Keratinocyte (primary cell): ENCODE data around the gene ICA1L.
"Not testable (repeated sequence)": the region's sequence is repeated elsewhere in the genome, so short reads cannot be mapped to it uniquely, and the experiment has no call there.

ENCODE experiments used
- CTCF ChIP-seq, 3 experiments: IDR thresholded peaks in 1 of 3; conservative IDR thresholded peaks in 1 of 3; optimal IDR thresholded peaks in 1 of 3; 2 replicates in 2 of 3; 3 replicates in 1 of 3; pipeline versions ENCODE3 to v1.5.1; 2011; ENCODE audit warnings: low read length in 3 of 3, mild to moderate bottlenecking in 3 of 3, moderate library complexity in 2 of 3, control low read depth in 1 of 3, inconsistent platforms in 1 of 3; ENCODE audit not compliant: insufficient read depth in 2 of 3; ENCODE audit errors: extremely low read depth in 1 of 3
- EZH2 ChIP-seq: IDR thresholded peaks from one replicate; pipeline ENCODE4 v1.6.1; 2012; ENCODE audit warnings: inconsistent platforms, mild to moderate bottlenecking, low read length, moderate library complexity

- TF ChIP-seq CTCF (optimal IDR thresholded peaks at IDR 0.05 in 1 of 3, IDR thresholded peaks at IDR 0.05 in 1 of 3, conservative IDR thresholded peaks at IDR 0.05 in 1 of 3; ENCODE audit: extremely low read depth in 1 of 3, insufficient read depth in 2 of 3, low read length in 3 of 3); EZH2: not testable (repeated sequence)
These were observed 41.0 kb upstream of the ICA1L start for GRCh38 chr2:202912342-202913201.
